ENCODE data around the gene HIP1R. TPM values are rescaled to one million over a fixed set of nuclear protein-coding genes. Genes with fewer than 3 reads are reported as not detected.

HIP1R gene
- total RNA-seq, 4 donors from 2014 or later = 50.2 to 92.7 (median 56.2) TPM

DNA sequence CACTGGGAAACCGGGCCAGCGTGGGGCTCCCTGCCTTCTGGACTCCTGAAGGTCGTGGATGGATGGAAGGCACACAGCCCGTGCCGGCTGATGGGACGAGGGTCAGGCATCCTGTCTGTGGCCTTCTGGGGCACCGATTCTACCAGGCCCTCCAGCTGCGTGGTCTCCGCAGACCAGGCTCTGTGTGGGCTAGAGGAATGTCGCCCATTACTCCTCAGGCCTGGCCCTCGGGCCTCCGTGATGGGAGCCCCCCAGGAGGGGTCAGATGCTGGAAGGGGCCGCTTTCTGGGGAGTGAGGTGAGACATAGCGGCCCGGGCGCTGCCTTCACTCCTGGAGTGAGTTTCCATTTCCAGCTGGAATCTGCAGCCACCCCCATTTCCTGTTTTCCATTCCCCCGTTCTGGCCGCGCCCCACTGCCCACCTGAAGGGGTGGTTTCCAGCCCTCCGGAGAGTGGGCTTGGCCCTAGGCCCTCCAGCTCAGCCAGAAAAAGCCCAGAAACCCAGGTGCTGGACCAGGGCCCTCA lies 26.9 kb downstream of the HIP1R start:
- no peaks in the 10 kb centered on the region for H3K27me3 ChIP-seq
- H3K27ac ChIP-seq = peak overlapping the region; percentile 85 to 95 (median 91)
- peaks cover 27 to 39% of the 10 kb centered on the region in 2 donors for H3K4me1 ChIP-seq
- H3K9me3 ChIP-seq = no peaks in the 10 kb centered on the region
- intact Hi-C loops (cut with DNase I) = no loop called here
- no peak overlapping the region for H3K4me3 ChIP-seq (replicated peaks in 1 of 3)
- WGBS, 2 donors = 56 to 67% methylated on average over 15 to 18 of the region's 20 CpGs
- DNase-seq = peak; percentile 51 to 61
- TF ChIP-seq, protein P1, sequence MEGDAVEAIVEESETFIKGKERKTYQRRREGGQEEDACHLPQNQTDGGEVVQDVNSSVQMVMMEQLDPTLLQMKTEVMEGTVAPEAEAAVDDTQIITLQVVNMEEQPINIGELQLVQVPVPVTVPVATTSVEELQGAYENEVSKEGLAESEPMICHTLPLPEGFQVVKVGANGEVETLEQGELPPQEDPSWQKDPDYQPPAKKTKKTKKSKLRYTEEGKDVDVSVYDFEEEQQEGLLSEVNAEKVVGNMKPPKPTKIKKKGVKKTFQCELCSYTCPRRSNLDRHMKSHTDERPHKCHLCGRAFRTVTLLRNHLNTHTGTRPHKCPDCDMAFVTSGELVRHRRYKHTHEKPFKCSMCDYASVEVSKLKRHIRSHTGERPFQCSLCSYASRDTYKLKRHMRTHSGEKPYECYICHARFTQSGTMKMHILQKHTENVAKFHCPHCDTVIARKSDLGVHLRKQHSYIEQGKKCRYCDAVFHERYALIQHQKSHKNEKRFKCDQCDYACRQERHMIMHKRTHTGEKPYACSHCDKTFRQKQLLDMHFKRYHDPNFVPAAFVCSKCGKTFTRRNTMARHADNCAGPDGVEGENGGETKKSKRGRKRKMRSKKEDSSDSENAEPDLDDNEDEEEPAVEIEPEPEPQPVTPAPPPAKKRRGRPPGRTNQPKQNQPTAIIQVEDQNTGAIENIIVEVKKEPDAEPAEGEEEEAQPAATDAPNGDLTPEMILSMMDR (IDR thresholded peaks at IDR 0.05) = no peak
- no peak for TF ChIP-seq POLR2A (IDR thresholded peaks at IDR 0.05)
- peaks cover 9 to 22% of the 10 kb centered on the region in 2 donors for H3K36me3 ChIP-seq

DNA sequence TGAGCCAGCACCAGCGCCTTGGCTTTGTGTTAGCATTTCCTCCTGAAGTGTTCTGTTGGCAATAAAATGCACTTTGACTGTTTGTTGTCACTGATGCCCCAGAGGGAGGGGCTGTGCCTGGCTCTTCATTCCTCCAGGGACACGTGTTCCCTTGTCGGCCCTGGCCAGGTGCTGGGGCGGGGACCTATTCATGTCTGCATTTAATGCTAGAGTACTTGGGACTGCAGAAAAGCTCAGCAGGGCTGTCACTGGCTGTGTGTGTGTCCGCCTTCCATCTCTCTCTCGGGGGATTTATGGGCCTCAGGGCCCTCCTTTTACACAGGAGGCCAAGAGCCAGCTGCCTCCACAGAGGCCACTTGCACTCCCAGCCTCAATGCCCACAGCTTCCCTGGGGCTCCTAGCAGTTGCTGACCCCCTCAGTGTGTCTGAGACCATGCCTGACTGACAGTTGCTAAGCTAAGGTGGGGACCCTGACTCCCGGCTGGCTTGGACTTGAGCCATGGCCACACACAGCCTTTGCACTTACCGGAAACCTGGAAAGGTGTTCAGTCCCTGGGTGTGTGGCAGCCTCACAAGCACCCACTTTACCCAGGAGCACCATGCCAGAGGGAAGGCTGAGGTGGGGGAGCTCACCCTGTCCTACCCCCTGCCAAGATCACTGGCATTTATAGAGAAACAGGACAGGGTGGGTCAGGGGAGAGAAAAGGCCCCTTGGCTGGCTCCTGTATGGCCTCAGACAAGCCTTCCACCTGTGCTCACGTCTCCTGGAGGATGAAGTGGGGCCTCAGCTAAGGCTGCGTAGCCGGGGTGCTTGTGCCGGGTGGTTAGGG lies 27.8 kb downstream of the HIP1R start:
- H3K9me3 ChIP-seq = no peaks in the 10 kb centered on the region
- H3K4me1 ChIP-seq = peaks cover 27 to 40% of the 10 kb centered on the region in 2 donors
- WGBS, 2 donors = 29 to 34% methylated on average over 8 to 10 of the region's 12 CpGs
- H3K36me3 ChIP-seq = peaks cover 13 to 24% of the 10 kb centered on the region in 2 donors
- peak; percentile 97 for DNase-seq
- H3K27me3 ChIP-seq = no peaks in the 10 kb centered on the region
- peak in 1 of 2 donors; percentile 72 for TF ChIP-seq POLR2A (IDR thresholded peaks at IDR 0.05)
- TF ChIP-seq, protein P1 (IDR thresholded peaks at IDR 0.05) = no peak
- H3K4me3 ChIP-seq (replicated peaks in 1 of 3) = no peak overlapping the region
- peak overlapping the region; percentile 91 to 97 (median 93) for H3K27ac ChIP-seq
- intact Hi-C loops (cut with DNase I) = no loop called here

DNA sequence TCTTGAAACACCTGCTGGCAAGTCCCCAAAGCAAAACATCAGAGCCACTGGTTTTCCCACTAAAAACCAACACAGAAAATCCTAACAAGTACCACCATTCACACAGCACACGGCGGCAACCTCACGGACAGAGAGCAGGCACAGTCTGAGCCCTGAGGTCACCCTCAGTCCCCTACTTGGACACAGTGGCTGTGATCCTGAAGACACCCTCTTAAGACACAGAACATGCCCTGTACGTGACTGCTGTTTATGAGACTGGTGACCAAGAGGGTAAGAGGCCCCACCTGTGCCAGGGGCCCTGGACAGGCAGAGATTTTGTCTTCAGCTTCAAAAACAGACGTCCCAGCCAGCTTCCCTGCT lies 29.6 kb downstream of the HIP1R start:
- TF ChIP-seq, protein P1 (IDR thresholded peaks at IDR 0.05) = no peak
- no peak for TF ChIP-seq POLR2A (IDR thresholded peaks at IDR 0.05)
- H3K27me3 ChIP-seq = no peaks in the 10 kb centered on the region
- intact Hi-C loops (cut with DNase I) = no loop called here
- H3K27ac ChIP-seq = peak overlapping the region in 1 of 3 donors; percentile 97
- no peak for DNase-seq
- no peaks in the 10 kb centered on the region for H3K9me3 ChIP-seq
- WGBS, 2 donors = 80 to 84% methylated on average over 1 to 5 of the region's 5 CpGs
- H3K4me1 ChIP-seq = peaks cover 27 to 42% of the 10 kb centered on the region in 2 donors
- H3K4me3 ChIP-seq (replicated peaks in 1 of 3) = no peak overlapping the region
- H3K36me3 ChIP-seq = peaks cover 28 to 39% of the 10 kb centered on the region in 2 donors

DNA sequence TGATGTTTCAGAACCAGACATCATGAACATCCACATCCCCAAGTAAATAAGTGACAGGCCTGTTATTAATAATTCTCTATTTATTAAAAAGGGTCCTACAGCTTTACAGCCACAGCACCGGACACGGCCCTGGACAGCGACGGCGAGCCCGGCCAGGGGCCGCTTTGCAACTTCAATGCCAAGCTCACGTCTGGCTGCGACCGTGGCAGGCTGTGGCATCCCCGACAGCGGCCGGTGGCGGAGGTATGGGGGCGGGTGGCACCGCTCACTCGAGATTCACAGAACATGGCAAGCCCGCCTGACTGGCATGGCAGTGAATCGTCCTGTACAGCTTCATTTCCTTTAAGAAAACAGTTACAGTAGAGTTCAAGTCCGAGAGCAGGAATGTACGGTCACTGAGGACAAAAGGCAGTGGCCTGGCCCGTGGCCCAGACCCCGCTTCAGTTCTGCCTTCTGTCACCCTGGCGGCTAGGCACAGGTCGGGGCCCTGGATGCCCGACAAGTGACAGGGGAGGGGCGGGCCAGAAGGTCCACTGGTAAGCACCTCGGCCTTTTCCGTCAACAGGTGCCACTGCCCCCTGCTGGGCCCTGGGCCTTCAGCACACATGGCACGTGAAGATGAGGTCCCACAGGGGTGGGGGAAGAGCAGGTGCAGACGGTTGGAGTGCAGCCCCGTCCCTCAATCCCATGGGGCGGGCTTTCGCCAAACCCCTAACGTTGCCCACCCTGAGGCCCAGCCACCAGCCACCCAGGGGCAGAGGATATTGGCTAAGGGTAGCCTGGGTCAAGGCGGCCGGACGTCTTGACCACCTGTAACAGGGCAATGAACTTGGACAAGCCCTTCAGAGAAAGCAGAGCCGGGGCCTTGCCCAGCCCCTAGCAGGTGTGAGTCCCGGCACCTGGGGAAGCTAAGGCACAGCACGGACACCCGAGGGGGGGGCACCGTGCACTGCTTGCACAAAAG lies 30.3 kb downstream of the HIP1R start:
- TF ChIP-seq, protein P1 (IDR thresholded peaks at IDR 0.05) = peak in 1 of 6 experiments; percentile 22
- TF ChIP-seq POLR2A (IDR thresholded peaks at IDR 0.05) = no peak
- WGBS, 2 donors = 87 to 88% methylated on average over 29 to 30 of the region's 43 CpGs
- Histone ChIP-seq H3K36me3 (peaks cover 28 to 45% of the 10 kb centered on the region in 2 donors), H3K4me1 (peaks cover 31 to 42% of the 10 kb centered on the region in 2 donors), H3K9me3 (no peaks in the 10 kb centered on the region), H3K27ac (peak overlapping the region in 1 of 3 donors; percentile 97), H3K27me3 (no peaks in the 10 kb centered on the region), H3K4me3 (replicated peaks in 1 of 3) (no peak overlapping the region)
- intact Hi-C loops (cut with DNase I) = no loop called here
- peak in 1 of 2 donors; percentile 21 for DNase-seq

Data from thyroid gland (tissue), 4 donors.